ENCODE data around the gene TLE4.

Gene TLE4

DNA sequence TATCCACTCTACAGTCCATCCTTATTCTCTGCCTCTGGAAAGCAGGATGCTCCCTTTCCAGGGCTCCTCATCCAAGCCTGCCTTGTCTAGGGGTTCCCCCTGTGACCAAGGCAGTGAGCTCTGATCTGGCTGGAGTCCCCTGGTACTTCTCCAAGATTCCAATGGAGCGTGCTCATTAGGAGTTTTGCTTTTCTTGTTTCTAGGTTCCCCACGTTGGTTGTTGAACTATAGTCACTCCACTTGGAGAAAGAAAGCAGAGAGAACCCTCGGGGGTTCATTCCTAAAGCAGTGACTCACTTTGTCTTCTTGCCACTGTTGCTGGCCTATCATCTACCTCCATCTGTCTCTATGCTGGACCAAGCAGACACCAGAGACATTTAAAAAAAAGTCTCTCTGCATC lies 192.6 kb downstream of the TLE4 start:
- TF ChIP-seq, protein P1, sequence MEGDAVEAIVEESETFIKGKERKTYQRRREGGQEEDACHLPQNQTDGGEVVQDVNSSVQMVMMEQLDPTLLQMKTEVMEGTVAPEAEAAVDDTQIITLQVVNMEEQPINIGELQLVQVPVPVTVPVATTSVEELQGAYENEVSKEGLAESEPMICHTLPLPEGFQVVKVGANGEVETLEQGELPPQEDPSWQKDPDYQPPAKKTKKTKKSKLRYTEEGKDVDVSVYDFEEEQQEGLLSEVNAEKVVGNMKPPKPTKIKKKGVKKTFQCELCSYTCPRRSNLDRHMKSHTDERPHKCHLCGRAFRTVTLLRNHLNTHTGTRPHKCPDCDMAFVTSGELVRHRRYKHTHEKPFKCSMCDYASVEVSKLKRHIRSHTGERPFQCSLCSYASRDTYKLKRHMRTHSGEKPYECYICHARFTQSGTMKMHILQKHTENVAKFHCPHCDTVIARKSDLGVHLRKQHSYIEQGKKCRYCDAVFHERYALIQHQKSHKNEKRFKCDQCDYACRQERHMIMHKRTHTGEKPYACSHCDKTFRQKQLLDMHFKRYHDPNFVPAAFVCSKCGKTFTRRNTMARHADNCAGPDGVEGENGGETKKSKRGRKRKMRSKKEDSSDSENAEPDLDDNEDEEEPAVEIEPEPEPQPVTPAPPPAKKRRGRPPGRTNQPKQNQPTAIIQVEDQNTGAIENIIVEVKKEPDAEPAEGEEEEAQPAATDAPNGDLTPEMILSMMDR (IDR thresholded peaks at IDR 0.05; ENCODE audit: low read length): no peak
- no peak for TF ChIP-seq EZH2phosphoT487 (IDR thresholded peaks at IDR 0.05; ENCODE audit: low read length)
- TF ChIP-seq EZH2 (optimal IDR thresholded peaks at IDR 0.05; ENCODE audit: low read depth, low read length): no peak
- H3K27me3 ChIP-seq (replicated peaks; ENCODE audit: insufficient read depth, low read length): no peaks in the 10 kb centered on the region
- H3K9me3 ChIP-seq (replicated peaks; ENCODE audit: insufficient read depth, low read length): no peaks in the 10 kb centered on the region
- no peaks in the 10 kb centered on the region for H4K20me1 ChIP-seq (ENCODE audit: insufficient read depth, low read length)
- no peak for DNase-seq
- no peaks in the 10 kb centered on the region for H3F3A ChIP-seq (ENCODE audit: insufficient read depth, low read length)
- H2AFZ ChIP-seq (ENCODE audit: low read length): no peak overlapping the region
- no peak overlapping the region for H3K4me2 ChIP-seq (ENCODE audit: low read depth, low read length)
- H3K36me3 ChIP-seq (replicated peaks; ENCODE audit: insufficient read depth, low read length): no peaks in the 10 kb centered on the region
- no peak overlapping the region for H3K9ac ChIP-seq (ENCODE audit: low read length)
- H3K27ac ChIP-seq (ENCODE audit: low read length): no peak overlapping the region
- H3K9me2 ChIP-seq (replicated peaks; ENCODE audit: insufficient read depth, low read length): no peaks in the 10 kb centered on the region
- no peak overlapping the region for H3K4me3 ChIP-seq (ENCODE audit: low read length)
- H3K4me1 ChIP-seq (ENCODE audit: low read length): no peaks in the 10 kb centered on the region
- no peaks in the 10 kb centered on the region for H3K79me2 ChIP-seq (ENCODE audit: low read length)

GRCh38 chr9:79765466-79765865 lies 193.7 kb downstream of the TLE4 start:
- Histone ChIP-seq H3K79me2 (ENCODE audit: low read length) (no peaks in the 10 kb centered on the region), H3K4me2 (ENCODE audit: low read depth, low read length) (no peak overlapping the region), H2AFZ (ENCODE audit: low read length) (no peak overlapping the region), H3K27me3 (replicated peaks; ENCODE audit: insufficient read depth, low read length) (no peaks in the 10 kb centered on the region), H3K36me3 (replicated peaks; ENCODE audit: insufficient read depth, low read length) (no peaks in the 10 kb centered on the region), H3K27ac (ENCODE audit: low read length) (no peak overlapping the region), H3K4me3 (ENCODE audit: low read length) (no peak overlapping the region), H4K20me1 (ENCODE audit: insufficient read depth, low read length) (no peaks in the 10 kb centered on the region), H3F3A (ENCODE audit: insufficient read depth, low read length) (no peaks in the 10 kb centered on the region), H3K9ac (ENCODE audit: low read length) (no peak overlapping the region), H3K9me2 (replicated peaks; ENCODE audit: insufficient read depth, low read length) (no peaks in the 10 kb centered on the region), H3K9me3 (replicated peaks; ENCODE audit: insufficient read depth, low read length) (no peaks in the 10 kb centered on the region), H3K4me1 (ENCODE audit: low read length) (no peaks in the 10 kb centered on the region)
- no peak for DNase-seq
- TF ChIP-seq, protein P1 (IDR thresholded peaks at IDR 0.05; ENCODE audit: low read length): no peak
- no peak for TF ChIP-seq EZH2phosphoT487 (IDR thresholded peaks at IDR 0.05; ENCODE audit: low read length)

DNA sequence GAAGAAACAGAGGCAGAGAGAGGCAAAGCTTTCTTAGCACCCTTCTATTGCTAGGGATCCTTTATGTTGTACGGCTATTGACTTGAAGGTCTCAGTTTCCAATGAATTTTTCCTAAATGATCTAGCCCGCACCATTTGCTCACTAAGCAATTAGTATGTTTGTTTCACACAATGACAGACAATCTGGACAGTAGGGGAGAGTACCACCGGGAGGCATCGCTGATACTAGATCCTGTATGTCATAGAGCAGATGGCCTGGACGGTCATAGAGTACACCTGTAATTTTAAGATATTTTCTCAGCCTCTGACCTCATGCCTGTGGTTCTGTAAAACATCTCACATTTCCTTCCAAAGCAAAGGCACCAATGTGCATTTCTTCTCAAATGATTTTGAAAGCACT lies 194.3 kb downstream of the TLE4 start:
- no peak for DNase-seq
- no peak overlapping the region for H3K27ac ChIP-seq (ENCODE audit: low read length)
- no peaks in the 10 kb centered on the region for H3K27me3 ChIP-seq (replicated peaks; ENCODE audit: insufficient read depth, low read length)
- H2AFZ ChIP-seq (ENCODE audit: low read length): no peak overlapping the region
- TF ChIP-seq, protein P1 (IDR thresholded peaks at IDR 0.05; ENCODE audit: low read length): no peak
- no peak for TF ChIP-seq EZH2 (optimal IDR thresholded peaks at IDR 0.05; ENCODE audit: low read depth, low read length)
- no peaks in the 10 kb centered on the region for H3K9me3 ChIP-seq (replicated peaks; ENCODE audit: insufficient read depth, low read length)
- no peaks in the 10 kb centered on the region for H3K4me1 ChIP-seq (ENCODE audit: low read length)
- H3K9me2 ChIP-seq (replicated peaks; ENCODE audit: insufficient read depth, low read length): no peaks in the 10 kb centered on the region
- H3K79me2 ChIP-seq (ENCODE audit: low read length): no peaks in the 10 kb centered on the region
- H3K36me3 ChIP-seq (replicated peaks; ENCODE audit: insufficient read depth, low read length): no peaks in the 10 kb centered on the region
- no peak overlapping the region for H3K9ac ChIP-seq (ENCODE audit: low read length)
- H3K4me3 ChIP-seq (ENCODE audit: low read length): no peak overlapping the region
- no peak overlapping the region for H3K4me2 ChIP-seq (ENCODE audit: low read depth, low read length)
- no peaks in the 10 kb centered on the region for H4K20me1 ChIP-seq (ENCODE audit: insufficient read depth, low read length)
- no peaks in the 10 kb centered on the region for H3F3A ChIP-seq (ENCODE audit: insufficient read depth, low read length)
